IMR-90 (cell line): ENCODE measurements around the gene LAIR1. TPM values are rescaled to one million over a fixed set of nuclear protein-coding genes. Genes with fewer than 3 reads are reported as not detected.

Source experiments
- ATAC-seq: fragments of 200-7000 bp; cut with Tn5 transposase; 2 replicates; pipeline ENCODE4 v1.9.1; 2020; ENCODE audit warnings: low read depth, mild to moderate bottlenecking, moderate library complexity
- BruUV-seq: library from RNA; stranded (reverse); fragments of 400-500 nt; replicated peaks from 2 replicates; lab custom pipeline; 2021; lab: Mats Ljungman, UMichigan
- CTCF ChIA-PET: fragments of 300-600 bp; formaldehyde crosslinking; extraction: SDS; loops from one replicate; lab custom pipeline; 2021; ENCODE audit warnings: antibody characterized with exemption; lab: Yijun Ruan, JAX
- POLR2A ChIA-PET: fragments of 300-600 bp; sonication (Branson Sonifier 250); formaldehyde crosslinking; loops from one replicate; lab custom pipeline; 2022; ENCODE audit warnings: antibody characterized with exemption; ENCODE audit not compliant: unreplicated experiment; lab: Charles Lee
- DNase-seq: peaks from one replicate; pipeline ENCODE4 v3.0.0; 2013
- H2AFZ ChIP-seq: replicated peaks from 2 replicates; pipeline ENCODE3; 2013; ENCODE audit warnings: low read length, mild to moderate bottlenecking; ENCODE audit not compliant: poor library complexity
- H2AK5ac ChIP-seq: 2 replicates; pipeline ENCODE4 v1.6.1; 2013; ENCODE audit warnings: low read depth, low read length, inconsistent platforms
- H2AK9ac ChIP-seq: replicated peaks from 2 replicates; pipeline ENCODE3; 2013; ENCODE audit warnings: mild to moderate bottlenecking, low read depth, low read length, moderate library complexity; ENCODE audit not compliant: poor library complexity
- H2BK120ac ChIP-seq: 2 replicates; pipeline ENCODE4 v1.6.1; 2013; ENCODE audit warnings: low read depth, low read length, inconsistent platforms
- H2BK15ac ChIP-seq: 3 replicates; pipeline ENCODE4 v1.6.1; 2013; ENCODE audit warnings: low read depth, low read length, inconsistent platforms
- H2BK20ac ChIP-seq: 2 replicates; pipeline ENCODE4 v1.6.1; 2013; ENCODE audit warnings: low read depth, mild to moderate bottlenecking, inconsistent platforms, low read length, moderate library complexity
- H2BK5ac ChIP-seq: 2 replicates; pipeline ENCODE4 v1.6.1; 2013; ENCODE audit warnings: mild to moderate bottlenecking, low read depth, low read length, inconsistent platforms; ENCODE audit not compliant: poor library complexity, severe bottlenecking
- H3K14ac ChIP-seq: replicated peaks from 2 replicates; pipeline ENCODE4 v1.6.1; 2013; ENCODE audit warnings: low read depth, low read length, inconsistent platforms
- H3K18ac ChIP-seq: 2 replicates; pipeline ENCODE4 v1.6.1; 2013; ENCODE audit warnings: low read depth, low read length, control low read depth
- H3K23ac ChIP-seq: 2 replicates; pipeline ENCODE4 v1.6.1; 2013; ENCODE audit warnings: low read depth, low read length, inconsistent platforms
- H3K27ac ChIP-seq: 2 replicates; pipeline ENCODE4 v1.5.1; 2013; ENCODE audit warnings: mild to moderate bottlenecking, control low read depth, low read length; ENCODE audit not compliant: insufficient read depth
- H3K27me3 ChIP-seq: 2 replicates; pipeline ENCODE4 v1.6.1; 2013; ENCODE audit warnings: low read length; ENCODE audit not compliant: control insufficient read depth, insufficient read depth
- H3K36me3 ChIP-seq: 2 replicates; pipeline ENCODE4 v1.6.1; 2013; ENCODE audit warnings: low read length, mixed read lengths; ENCODE audit not compliant: control insufficient read depth, insufficient read depth
- H3K4ac ChIP-seq: 2 replicates; pipeline ENCODE4 v1.6.1; 2013; ENCODE audit warnings: low read depth, low read length, inconsistent platforms
- H3K4me1 ChIP-seq: 2 replicates; pipeline ENCODE4 v1.6.1; 2013; ENCODE audit warnings: low read length, mixed read lengths; ENCODE audit not compliant: control insufficient read depth, insufficient read depth
- H3K4me2 ChIP-seq: 2 replicates; pipeline ENCODE4 v1.6.1; 2013; ENCODE audit warnings: low read depth, mild to moderate bottlenecking, control low read depth, low read length, moderate library complexity
- H3K4me3 ChIP-seq: 2 replicates; pipeline ENCODE4 v1.5.1; 2013; ENCODE audit warnings: low read depth, mild to moderate bottlenecking, control low read depth, low read length, moderate library complexity; ENCODE audit not compliant: insufficient read depth
- H3K56ac ChIP-seq: 2 replicates; pipeline ENCODE4 v1.6.1; 2013; ENCODE audit warnings: low read length, inconsistent platforms; ENCODE audit not compliant: insufficient read depth; ENCODE audit errors: extremely low read depth
- H3K79me1 ChIP-seq, 2 experiments: 2 replicates each; pipeline ENCODE4 v1.6.1; 2013; ENCODE audit warnings: low read length in 2 of 2, inconsistent platforms in 1 of 2, low read depth in 1 of 2
- H3K9ac ChIP-seq: 2 replicates; pipeline ENCODE4 v1.6.1; 2013; ENCODE audit warnings: low read depth, low read length, control low read depth
- H3K9me1 ChIP-seq: 2 replicates; pipeline ENCODE4 v1.6.1; 2013; ENCODE audit warnings: low read length, inconsistent platforms; ENCODE audit not compliant: insufficient read depth
- H3K9me3 ChIP-seq: 2 replicates; pipeline ENCODE4 v1.6.1; 2013; ENCODE audit warnings: low read length; ENCODE audit not compliant: control insufficient read depth, insufficient read depth
- H4K20me1 ChIP-seq: 2 replicates; pipeline ENCODE4 v1.6.1; 2013; ENCODE audit warnings: low read length, inconsistent platforms; ENCODE audit not compliant: insufficient read depth
- H4K5ac ChIP-seq: 2 replicates; pipeline ENCODE4 v1.6.1; 2013; ENCODE audit warnings: mild to moderate bottlenecking, low read depth, low read length, control low read depth
- H4K8ac ChIP-seq, 2 experiments: 2 replicates each; pipeline ENCODE4 v1.6.1; 2013; ENCODE audit warnings: low read depth in 2 of 2, low read length in 2 of 2, control low read depth in 1 of 2, inconsistent platforms in 1 of 2
- H4K91ac ChIP-seq: 2 replicates; pipeline ENCODE4 v1.6.1; 2013; ENCODE audit warnings: low read depth, low read length, inconsistent platforms; ENCODE audit not compliant: insufficient read depth
- BHLHE40 ChIP-seq: fragments of 150-350 bp; IDR thresholded peaks from 2 replicates; pipeline ENCODE4 v1.6.1; 2016; ENCODE audit warnings: mild to moderate bottlenecking, low read depth, low read length
- CEBPB ChIP-seq: IDR thresholded peaks from 2 replicates; pipeline ENCODE4 v1.6.1; 2012; ENCODE audit warnings: low read depth, low read length, improper control_type of control experiment
- CHD1 ChIP-seq: IDR thresholded peaks from 2 replicates; pipeline ENCODE4 v1.6.1; 2012; ENCODE audit warnings: low read depth, low read length, improper control_type of control experiment
- ELK1 ChIP-seq: fragments of 150-350 bp; IDR thresholded peaks from 2 replicates; pipeline ENCODE4 v1.6.1; 2016; ENCODE audit warnings: low read depth, mild to moderate bottlenecking, low read length, moderate library complexity, borderline replicate concordance
- FOS ChIP-seq: fragments of 150-350 bp; IDR thresholded peaks from 2 replicates; pipeline ENCODE4 v1.6.1; 2016; ENCODE audit warnings: low read depth, low read length
- MAFK ChIP-seq: IDR thresholded peaks from 2 replicates; pipeline ENCODE4 v1.6.1; 2012; ENCODE audit warnings: low read depth, low read length, improper control_type of control experiment
- MAZ ChIP-seq: IDR thresholded peaks from 2 replicates; pipeline ENCODE4 v1.6.1; 2012; ENCODE audit warnings: low read depth, mild to moderate bottlenecking, low read length, improper control_type of control experiment, moderate library complexity, borderline replicate concordance
- MXI1 ChIP-seq: IDR thresholded peaks from 2 replicates; pipeline ENCODE4 v1.6.1; 2012; ENCODE audit warnings: low read depth, mild to moderate bottlenecking, low read length, moderate library complexity, borderline replicate concordance
- NFE2L2 ChIP-seq: fragments of 150-350 bp; IDR thresholded peaks from 2 replicates; pipeline ENCODE4 v1.6.1; 2016; ENCODE audit warnings: low read depth, mild to moderate bottlenecking, low read length
- POLR2A ChIP-seq: IDR thresholded peaks from 2 replicates; pipeline ENCODE4 v1.6.1; 2012; ENCODE audit warnings: mild to moderate bottlenecking, low read depth, low read length
- RAD21 ChIP-seq: IDR thresholded peaks from 2 replicates; pipeline ENCODE4 v1.6.1; 2012; ENCODE audit warnings: low read length, improper control_type of control experiment
- RCOR1 ChIP-seq: IDR thresholded peaks from 2 replicates; pipeline ENCODE4 v1.6.1; 2012; ENCODE audit warnings: mild to moderate bottlenecking, low read length, improper control_type of control experiment; ENCODE audit not compliant: insufficient replicate concordance
- RFX5 ChIP-seq: IDR thresholded peaks from 2 replicates; pipeline ENCODE4 v1.8.0; 2012; ENCODE audit warnings: low read depth, mild to moderate bottlenecking, low read length, moderate library complexity
- SMC3 ChIP-seq: fragments of 150-350 bp; IDR thresholded peaks from 2 replicates; pipeline ENCODE4 v1.6.1; 2016; ENCODE audit warnings: low read depth, mild to moderate bottlenecking, antibody characterized with exemption, low read length, moderate library complexity
- WGBS, 2 experiments: methylation state at CpG; one replicate each; pipeline versions ENCODE4 v1.1.5 to v1.1.7; 2013; ENCODE audit warnings: missing lambda C conversion rate in 2 of 2; ENCODE audit not compliant: insufficient read length in 1 of 2; ENCODE audit errors: extremely low coverage in 2 of 2; 5-methylcytosine and 5-hydroxymethylcytosine counted together
- dilution Hi-C: fragments of 300-500 bp; cut with HindIII; formaldehyde crosslinking; loops from one replicate; pipeline ENCODE4 v1.14.3; 2018; ENCODE audit warnings: low sequenced_read_pairs; ENCODE audit not compliant: unreplicated experiment
- in situ Hi-C: fragments of 300-500 bp; cut with MboI; formaldehyde crosslinking; loops from 3 replicates; pipeline ENCODE4 v1.14.3; 2019; ENCODE audit warnings: low sequenced_read_pairs, inconsistent platforms, mixed read lengths
- intact Hi-C: fragments of 100-400 bp; cut with micrococcal nuclease; formaldehyde crosslinking; loops from 2 replicates; pipeline ENCODE4 v1.10.0; 2022
- polyA plus RNA-seq, 3 experiments: library from polyadenylated mRNA; depleted of rRNA; stranded (reverse); fragments of >200 nt; gene quantifications; 2 replicates each; pipeline ENCODE4 v1.2.3, GENCODE V29; 2012; ENCODE audit warnings: low replicate concordance in 1 of 3
- total RNA-seq: library from RNA; depleted of rRNA; stranded (reverse); fragments of >200 nt; gene quantifications from 2 replicates; pipeline ENCODE4 v1.2.3, GENCODE V29; 2012
- TF ChIP-seq, protein P1 (sequence below): conservative IDR thresholded peaks from 2 replicates; pipeline ENCODE4 v1.5.1; 2012; ENCODE audit warnings: mild to moderate bottlenecking, low read depth, low read length, improper control_type of control experiment

LAIR1 gene
- total and polyA plus RNA-seq, 2 of the 4 experiments (the other 2 are of a cell fraction), result not detected

- Histone ChIP-seq H2BK5ac (no peak overlapping the region), H3K9ac (no peak overlapping the region), H3K27ac (no peak overlapping the region), H2BK120ac (no peak overlapping the region), H2AFZ (no peak overlapping the region), H3K36me3 (no peaks in the 10 kb centered on the region), H3K18ac (no peak overlapping the region), H3K4me1 (no peaks in the 10 kb centered on the region), H2BK20ac (no peak overlapping the region), H3K79me1 (no peaks in the 10 kb centered on the region), H3K4me2 (no peak overlapping the region), H2AK9ac (no peak overlapping the region), H3K27me3 (no peaks in the 10 kb centered on the region), H3K9me3 (peaks cover 8% of the 10 kb centered on the region; the same call in 1 of the 2 replicates), H3K14ac (no peak overlapping the region), H3K4me3 (no peak overlapping the region), H3K23ac (no peak overlapping the region), H4K20me1 (no peaks in the 10 kb centered on the region), H2AK5ac (no peak overlapping the region), H2BK15ac (no peak overlapping the region), H4K5ac (no peak overlapping the region), H4K91ac (no peak overlapping the region), H3K4ac (no peak overlapping the region), H4K8ac (no peak overlapping the region), H3K56ac (no peak overlapping the region), H3K9me1 (no peaks in the 10 kb centered on the region)
- no peak for ATAC-seq
- ChIA-PET POLR2A (no interaction called here), CTCF (interaction anchor here (0.6 kb wide), 1 partner anchor 53 kb away, joined by 5 read pairs; no protein-coding TSS in a partner anchor)
- in situ Hi-C loops (no loop called here), dilution Hi-C loops (no loop called here), intact Hi-C loops (no loop called here)
- WGBS, 2 experiments, result no CpG with 5 or more reads among the region's 5 CpGs
- no peak for DNase-seq
- TF ChIP-seq RCOR1 (no peak), MXI1 (no peak), ELK1 (no peak), BHLHE40 (no peak), SMC3 (no peak), RFX5 (no peak), FOS (no peak), NFE2L2 (no peak), MAFK (no peak), CEBPB (no peak), CHD1 (no peak), POLR2A (no peak), MAZ (no peak), RAD21 (no peak)
- TF ChIP-seq, protein P1, sequence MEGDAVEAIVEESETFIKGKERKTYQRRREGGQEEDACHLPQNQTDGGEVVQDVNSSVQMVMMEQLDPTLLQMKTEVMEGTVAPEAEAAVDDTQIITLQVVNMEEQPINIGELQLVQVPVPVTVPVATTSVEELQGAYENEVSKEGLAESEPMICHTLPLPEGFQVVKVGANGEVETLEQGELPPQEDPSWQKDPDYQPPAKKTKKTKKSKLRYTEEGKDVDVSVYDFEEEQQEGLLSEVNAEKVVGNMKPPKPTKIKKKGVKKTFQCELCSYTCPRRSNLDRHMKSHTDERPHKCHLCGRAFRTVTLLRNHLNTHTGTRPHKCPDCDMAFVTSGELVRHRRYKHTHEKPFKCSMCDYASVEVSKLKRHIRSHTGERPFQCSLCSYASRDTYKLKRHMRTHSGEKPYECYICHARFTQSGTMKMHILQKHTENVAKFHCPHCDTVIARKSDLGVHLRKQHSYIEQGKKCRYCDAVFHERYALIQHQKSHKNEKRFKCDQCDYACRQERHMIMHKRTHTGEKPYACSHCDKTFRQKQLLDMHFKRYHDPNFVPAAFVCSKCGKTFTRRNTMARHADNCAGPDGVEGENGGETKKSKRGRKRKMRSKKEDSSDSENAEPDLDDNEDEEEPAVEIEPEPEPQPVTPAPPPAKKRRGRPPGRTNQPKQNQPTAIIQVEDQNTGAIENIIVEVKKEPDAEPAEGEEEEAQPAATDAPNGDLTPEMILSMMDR, result no peak
- no TSS peak for BruUV-seq
Measured at GRCh38 chr19:54335164-54335563, 29.6 kb downstream of the LAIR1 start.
